GM10266 (cell line): ENCODE results near the gene IKBIP.

Source experiments
- DNase-seq: peaks from one replicate; pipeline ENCODE4 v3.0.0; 2012; ENCODE audit errors: extremely low spot score
- TF ChIP-seq, protein P1 (sequence below): IDR thresholded peaks from 2 replicates; pipeline ENCODE4 v1.5.1; 2012; ENCODE audit warnings: mild to moderate bottlenecking, low read depth; ENCODE audit not compliant: control insufficient read depth, insufficient read depth; ENCODE audit errors: missing control alignments

IKBIP gene, protein sequence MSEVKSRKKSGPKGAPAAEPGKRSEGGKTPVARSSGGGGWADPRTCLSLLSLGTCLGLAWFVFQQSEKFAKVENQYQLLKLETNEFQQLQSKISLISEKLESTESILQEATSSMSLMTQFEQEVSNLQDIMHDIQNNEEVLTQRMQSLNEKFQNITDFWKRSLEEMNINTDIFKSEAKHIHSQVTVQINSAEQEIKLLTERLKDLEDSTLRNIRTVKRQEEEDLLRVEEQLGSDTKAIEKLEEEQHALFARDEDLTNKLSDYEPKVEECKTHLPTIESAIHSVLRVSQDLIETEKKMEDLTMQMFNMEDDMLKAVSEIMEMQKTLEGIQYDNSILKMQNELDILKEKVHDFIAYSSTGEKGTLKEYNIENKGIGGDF

DNA sequence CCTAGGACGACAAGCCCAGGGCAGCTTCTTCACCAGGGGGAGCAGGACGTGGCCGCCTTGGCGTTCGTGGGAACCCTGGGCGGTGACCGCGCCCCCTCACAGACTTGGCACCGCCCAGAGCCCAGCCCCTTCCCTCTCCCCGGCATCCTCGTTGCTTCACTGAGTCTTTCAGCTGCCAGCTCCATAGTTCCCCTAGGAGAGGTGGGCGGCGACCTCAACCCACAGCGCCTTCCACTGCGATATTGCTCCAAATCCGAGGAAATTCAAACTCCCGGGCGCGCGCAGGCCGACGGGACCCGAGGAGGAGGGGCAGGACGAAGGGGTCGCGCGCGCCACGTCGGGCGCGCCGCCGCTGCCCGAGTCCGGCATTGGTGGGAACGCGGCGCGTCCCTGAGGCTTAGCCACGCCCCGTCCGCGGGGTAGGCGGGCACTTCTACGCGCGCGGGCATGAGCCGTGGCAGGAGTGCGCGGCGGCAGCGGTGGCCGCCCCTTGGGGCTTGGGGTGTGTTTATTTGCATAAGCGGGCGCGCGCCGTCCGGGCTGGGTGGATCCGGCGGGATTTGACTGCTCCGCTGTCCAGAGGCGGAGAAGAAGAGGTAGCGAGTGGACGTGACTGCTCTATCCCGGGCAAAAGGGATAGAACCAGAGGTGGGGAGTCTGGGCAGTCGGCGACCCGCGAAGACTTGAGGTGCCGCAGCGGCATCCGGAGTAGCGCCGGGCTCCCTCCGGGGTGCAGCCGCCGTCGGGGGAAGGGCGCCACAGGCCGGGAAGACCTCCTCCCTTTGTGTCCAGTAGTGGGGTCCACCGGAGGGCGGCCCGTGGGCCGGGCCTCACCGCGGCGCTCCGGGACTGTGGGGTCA, at the start of gene IKBIP, which contains the start of gene APAF1:
Gene IKBIP, minus strand, starts transcription at position 77 of the 860 bp plus-strand sequence. CDS start 87 bp downstream, outside the sequence.
Gene APAF1, plus strand, starts transcription at position 579 of the 860 bp plus-strand sequence. CDS start 3,070 bp downstream, outside the sequence.
- DNase-seq: peak; percentile 96
- TF ChIP-seq, protein P1, sequence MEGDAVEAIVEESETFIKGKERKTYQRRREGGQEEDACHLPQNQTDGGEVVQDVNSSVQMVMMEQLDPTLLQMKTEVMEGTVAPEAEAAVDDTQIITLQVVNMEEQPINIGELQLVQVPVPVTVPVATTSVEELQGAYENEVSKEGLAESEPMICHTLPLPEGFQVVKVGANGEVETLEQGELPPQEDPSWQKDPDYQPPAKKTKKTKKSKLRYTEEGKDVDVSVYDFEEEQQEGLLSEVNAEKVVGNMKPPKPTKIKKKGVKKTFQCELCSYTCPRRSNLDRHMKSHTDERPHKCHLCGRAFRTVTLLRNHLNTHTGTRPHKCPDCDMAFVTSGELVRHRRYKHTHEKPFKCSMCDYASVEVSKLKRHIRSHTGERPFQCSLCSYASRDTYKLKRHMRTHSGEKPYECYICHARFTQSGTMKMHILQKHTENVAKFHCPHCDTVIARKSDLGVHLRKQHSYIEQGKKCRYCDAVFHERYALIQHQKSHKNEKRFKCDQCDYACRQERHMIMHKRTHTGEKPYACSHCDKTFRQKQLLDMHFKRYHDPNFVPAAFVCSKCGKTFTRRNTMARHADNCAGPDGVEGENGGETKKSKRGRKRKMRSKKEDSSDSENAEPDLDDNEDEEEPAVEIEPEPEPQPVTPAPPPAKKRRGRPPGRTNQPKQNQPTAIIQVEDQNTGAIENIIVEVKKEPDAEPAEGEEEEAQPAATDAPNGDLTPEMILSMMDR: no peak

DNA sequence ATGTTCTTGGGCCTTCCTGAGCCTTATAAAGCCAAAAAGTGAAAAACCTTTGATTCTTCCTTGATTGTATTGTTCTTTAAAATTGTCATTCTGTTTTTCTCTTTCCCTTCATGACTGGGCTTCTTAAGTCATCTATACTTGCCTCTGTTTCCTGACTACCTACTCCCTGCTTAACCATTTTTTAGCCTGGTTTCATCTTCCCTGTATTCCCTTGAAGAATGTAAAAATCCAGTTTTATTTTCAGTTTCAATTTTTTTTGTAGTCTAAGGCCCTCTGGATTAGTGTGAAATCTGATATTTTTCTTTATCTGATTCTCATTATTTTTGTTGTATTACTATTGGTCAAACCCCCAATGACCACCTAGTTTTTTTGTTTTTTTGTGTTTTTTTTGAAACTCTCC, 46.8 kb upstream of the IKBIP start:
- DNase-seq: no peak
- TF ChIP-seq, protein P1: no peak

- DNase-seq: no peak
- TF ChIP-seq, protein P1: no peak
These were observed 42.0 kb upstream of the IKBIP start for GRCh38 chr12:98686603-98687002.

DNA sequence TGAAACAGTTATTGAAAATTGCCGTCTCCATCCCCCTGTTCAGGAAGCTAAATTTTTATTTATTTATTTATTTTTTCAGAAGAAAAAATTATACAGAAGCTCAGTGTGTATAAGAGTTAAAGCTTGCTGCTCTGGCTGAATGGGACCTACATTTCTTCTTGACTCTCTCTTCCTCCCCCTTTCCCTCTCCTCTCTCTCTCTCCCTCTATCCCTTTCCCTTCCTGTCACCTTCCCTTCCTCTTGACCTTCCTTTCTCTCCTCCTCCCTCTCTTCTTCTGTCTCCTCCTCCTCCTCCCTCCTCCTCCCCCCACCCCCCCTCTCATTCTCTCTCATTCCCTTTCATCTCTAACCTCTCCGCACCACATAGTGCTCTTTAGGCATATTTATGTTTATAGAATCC, 39.6 kb upstream of the IKBIP start:
- DNase-seq: no peak
- TF ChIP-seq, protein P1: no peak

DNA sequence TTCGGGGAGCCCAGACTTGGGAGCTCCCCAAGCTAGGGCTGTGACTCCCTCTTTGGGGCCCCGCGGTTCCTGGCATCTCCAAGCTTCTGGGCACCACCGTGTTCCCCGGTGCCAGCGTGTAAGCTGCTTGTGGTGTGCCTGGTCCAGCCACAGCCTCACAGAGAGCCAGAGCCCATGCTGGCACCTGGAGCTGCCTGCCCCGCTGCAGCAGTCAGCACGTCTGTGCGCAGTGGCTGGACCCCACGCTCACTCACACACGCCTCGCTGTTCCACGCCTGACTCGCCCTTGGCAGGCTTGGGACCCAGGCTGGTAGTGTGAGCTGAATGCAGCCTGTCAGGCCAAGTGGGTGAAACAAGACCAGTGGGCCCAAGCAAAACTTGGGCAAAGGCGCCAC, 35.0 kb upstream of the IKBIP start:
- TF ChIP-seq, protein P1: no peak
- DNase-seq: no peak

GRCh38 chr12:98678946-98679610, 34.5 kb upstream of the IKBIP start:
- TF ChIP-seq, protein P1: no peak
- no peak for DNase-seq
